ENCODE data around the gene CENATAC.

DNA sequence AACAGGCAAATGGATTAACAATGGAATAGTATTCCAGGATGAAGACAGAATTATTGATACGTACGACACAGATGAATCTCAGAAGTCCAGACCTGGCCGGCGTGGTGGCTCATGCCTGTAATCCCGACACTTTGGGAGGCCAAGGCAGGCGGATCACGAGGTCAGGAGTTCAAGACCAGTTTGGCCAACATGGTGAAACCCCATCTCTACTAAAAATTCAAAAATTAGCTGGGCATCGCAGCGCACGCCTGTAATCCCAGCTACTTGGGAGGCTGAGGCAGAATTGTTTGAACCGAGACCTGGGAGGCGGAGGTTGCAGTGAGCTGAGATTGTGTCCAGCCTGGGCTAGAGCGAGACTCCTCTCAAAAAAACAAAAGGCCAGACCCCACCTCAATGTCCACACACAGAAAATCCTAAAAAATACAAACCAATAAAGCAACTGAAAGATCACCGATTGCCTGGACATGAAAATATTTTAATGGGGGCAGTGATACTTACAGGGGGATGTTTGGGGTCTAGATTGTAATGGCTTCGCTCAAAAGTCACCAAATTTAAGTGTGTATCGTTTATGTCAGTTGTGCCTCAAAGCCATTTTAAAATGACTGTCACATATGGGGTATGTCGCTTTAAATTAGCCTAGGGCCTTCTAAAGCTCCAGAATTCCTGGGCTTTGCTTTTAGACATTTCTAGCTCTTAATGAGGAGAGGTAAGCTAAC lies 16.4 kb downstream of the CENATAC start:
- no peak for TF ChIP-seq POLR2A (IDR thresholded peaks at IDR 0.05)
- TF ChIP-seq, protein P1, sequence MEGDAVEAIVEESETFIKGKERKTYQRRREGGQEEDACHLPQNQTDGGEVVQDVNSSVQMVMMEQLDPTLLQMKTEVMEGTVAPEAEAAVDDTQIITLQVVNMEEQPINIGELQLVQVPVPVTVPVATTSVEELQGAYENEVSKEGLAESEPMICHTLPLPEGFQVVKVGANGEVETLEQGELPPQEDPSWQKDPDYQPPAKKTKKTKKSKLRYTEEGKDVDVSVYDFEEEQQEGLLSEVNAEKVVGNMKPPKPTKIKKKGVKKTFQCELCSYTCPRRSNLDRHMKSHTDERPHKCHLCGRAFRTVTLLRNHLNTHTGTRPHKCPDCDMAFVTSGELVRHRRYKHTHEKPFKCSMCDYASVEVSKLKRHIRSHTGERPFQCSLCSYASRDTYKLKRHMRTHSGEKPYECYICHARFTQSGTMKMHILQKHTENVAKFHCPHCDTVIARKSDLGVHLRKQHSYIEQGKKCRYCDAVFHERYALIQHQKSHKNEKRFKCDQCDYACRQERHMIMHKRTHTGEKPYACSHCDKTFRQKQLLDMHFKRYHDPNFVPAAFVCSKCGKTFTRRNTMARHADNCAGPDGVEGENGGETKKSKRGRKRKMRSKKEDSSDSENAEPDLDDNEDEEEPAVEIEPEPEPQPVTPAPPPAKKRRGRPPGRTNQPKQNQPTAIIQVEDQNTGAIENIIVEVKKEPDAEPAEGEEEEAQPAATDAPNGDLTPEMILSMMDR (IDR thresholded peaks at IDR 0.05) = no peak
